ENCODE results near the gene MVD. TPM values are rescaled to one million over a fixed set of nuclear protein-coding genes. Genes with fewer than 3 reads are reported as not detected.
A peak's percentile ranks its signal among the peaks of the same experiment; 100 is the strongest.

Gene MVD
- total and polyA plus RNA-seq, 2 of the 4 experiments (the other 2 are of a cell fraction) = 18.3 to 28.4 TPM

DNA sequence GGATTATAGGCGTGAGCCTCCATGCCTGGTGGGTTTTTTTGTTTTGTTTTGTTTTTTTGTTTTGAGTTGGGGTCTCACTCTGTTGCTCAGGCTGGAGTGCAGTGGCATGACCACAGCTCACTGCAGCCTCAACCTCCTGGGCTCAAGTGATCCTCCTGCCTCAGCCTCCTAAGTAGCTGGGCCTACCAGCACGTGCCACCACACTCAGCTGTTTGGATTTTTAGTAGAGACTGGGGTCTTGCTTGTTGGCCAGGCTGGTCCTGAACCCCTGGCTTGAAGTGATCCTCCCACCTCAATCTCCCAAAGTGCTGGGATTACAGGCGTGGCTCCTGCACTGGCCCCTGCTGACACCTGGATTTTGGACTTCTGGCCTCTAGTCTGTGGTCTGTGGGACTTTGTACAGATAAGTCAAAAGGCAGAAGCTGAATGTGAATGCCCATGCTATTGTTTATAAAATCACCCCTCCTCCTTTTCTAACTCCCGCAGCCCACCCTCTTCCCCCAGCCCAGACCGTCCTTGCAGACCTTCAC is 17.7 kb upstream of the MVD start:
- CTCF ChIA-PET = no interaction called here
- no peak overlapping the region for H3K4me3 ChIP-seq (ENCODE audit: insufficient read depth, low read depth, low read length)
- DNase-seq (no peak), ATAC-seq (ENCODE audit: low read depth) (no peak)
- 0 out of 2 replicates have a peak, but pooled peaks cover 9% of the 10 kb centered on the region for H4K20me1 ChIP-seq (ENCODE audit: insufficient read depth, low read length)
- no peak overlapping the region for H4K91ac ChIP-seq (ENCODE audit: insufficient read depth, low read depth, low read length)
- intact Hi-C loops (cut with micrococcal nuclease) (no loop called here), dilution Hi-C loops (cut with HindIII; ENCODE audit: low sequenced_read_pairs, unreplicated experiment) (no loop called here), in situ Hi-C loops (cut with MboI; ENCODE audit: low sequenced_read_pairs) (no loop called here)
- H3K23ac ChIP-seq (ENCODE audit: low read depth, low read length) = no peak overlapping the region
- peak overlapping the region; percentile 14 for H2AFZ ChIP-seq (replicated peaks; ENCODE audit: low read length, poor library complexity)
- H2AK5ac ChIP-seq (ENCODE audit: low read depth, low read length) = no peak overlapping the region
- WGBS, 2 experiments (ENCODE audit: extremely low coverage in 2 of 2, insufficient read length in 1 of 2) = no CpG with 5 or more reads among the region's 5 CpGs
- H4K8ac ChIP-seq (ENCODE audit: low read depth in 2 of 2, low read length in 2 of 2) = no peak overlapping the region
- H2BK120ac ChIP-seq (ENCODE audit: low read depth, low read length) = no peak overlapping the region
- no peak overlapping the region for H3K18ac ChIP-seq (ENCODE audit: low read depth, low read length)
- no peak overlapping the region for H2BK5ac ChIP-seq (ENCODE audit: low read depth, low read length, poor library complexity, severe bottlenecking)
- no peak overlapping the region for H2AK9ac ChIP-seq (replicated peaks; ENCODE audit: low read depth, low read length, poor library complexity)
- H3K9ac ChIP-seq (ENCODE audit: low read depth, low read length) = no peak overlapping the region
- H3K4me2 ChIP-seq (ENCODE audit: low read depth, low read length) = no peak overlapping the region
- no peaks in the 10 kb centered on the region for H3K9me3 ChIP-seq (ENCODE audit: control insufficient read depth, insufficient read depth, low read length)
- no peak overlapping the region for H3K14ac ChIP-seq (replicated peaks; ENCODE audit: low read depth, low read length)
- H4K5ac ChIP-seq (ENCODE audit: low read depth, low read length) = no peak overlapping the region
- H2BK15ac ChIP-seq (ENCODE audit: low read depth, low read length) = no peak overlapping the region
- no peak overlapping the region for H3K4ac ChIP-seq (ENCODE audit: low read depth, low read length)
- H3K27me3 ChIP-seq (ENCODE audit: control insufficient read depth, insufficient read depth, low read length) = peaks cover 4% of the 10 kb centered on the region; the same call in 1 of the 2 replicates
- H2BK20ac ChIP-seq (ENCODE audit: low read depth, low read length) = no peak overlapping the region
- H3K9me1 ChIP-seq (ENCODE audit: insufficient read depth, low read length) = no peaks in the 10 kb centered on the region
- no peak for TF ChIP-seq CEBPB (IDR thresholded peaks at IDR 0.05; ENCODE audit: low read depth, low read length)
- TF ChIP-seq, protein P1, sequence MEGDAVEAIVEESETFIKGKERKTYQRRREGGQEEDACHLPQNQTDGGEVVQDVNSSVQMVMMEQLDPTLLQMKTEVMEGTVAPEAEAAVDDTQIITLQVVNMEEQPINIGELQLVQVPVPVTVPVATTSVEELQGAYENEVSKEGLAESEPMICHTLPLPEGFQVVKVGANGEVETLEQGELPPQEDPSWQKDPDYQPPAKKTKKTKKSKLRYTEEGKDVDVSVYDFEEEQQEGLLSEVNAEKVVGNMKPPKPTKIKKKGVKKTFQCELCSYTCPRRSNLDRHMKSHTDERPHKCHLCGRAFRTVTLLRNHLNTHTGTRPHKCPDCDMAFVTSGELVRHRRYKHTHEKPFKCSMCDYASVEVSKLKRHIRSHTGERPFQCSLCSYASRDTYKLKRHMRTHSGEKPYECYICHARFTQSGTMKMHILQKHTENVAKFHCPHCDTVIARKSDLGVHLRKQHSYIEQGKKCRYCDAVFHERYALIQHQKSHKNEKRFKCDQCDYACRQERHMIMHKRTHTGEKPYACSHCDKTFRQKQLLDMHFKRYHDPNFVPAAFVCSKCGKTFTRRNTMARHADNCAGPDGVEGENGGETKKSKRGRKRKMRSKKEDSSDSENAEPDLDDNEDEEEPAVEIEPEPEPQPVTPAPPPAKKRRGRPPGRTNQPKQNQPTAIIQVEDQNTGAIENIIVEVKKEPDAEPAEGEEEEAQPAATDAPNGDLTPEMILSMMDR (conservative IDR thresholded peaks at IDR 0.05; ENCODE audit: low read depth, low read length) = no peak
- TF ChIP-seq RFX5 (IDR thresholded peaks at IDR 0.05; ENCODE audit: low read depth, low read length) = no peak
- TF ChIP-seq MXI1 (IDR thresholded peaks at IDR 0.05; ENCODE audit: borderline replicate concordance, low read depth, low read length) = no peak
- no peak for TF ChIP-seq RCOR1 (IDR thresholded peaks at IDR 0.05; ENCODE audit: insufficient replicate concordance, low read length)
- TF ChIP-seq, protein P2, sequence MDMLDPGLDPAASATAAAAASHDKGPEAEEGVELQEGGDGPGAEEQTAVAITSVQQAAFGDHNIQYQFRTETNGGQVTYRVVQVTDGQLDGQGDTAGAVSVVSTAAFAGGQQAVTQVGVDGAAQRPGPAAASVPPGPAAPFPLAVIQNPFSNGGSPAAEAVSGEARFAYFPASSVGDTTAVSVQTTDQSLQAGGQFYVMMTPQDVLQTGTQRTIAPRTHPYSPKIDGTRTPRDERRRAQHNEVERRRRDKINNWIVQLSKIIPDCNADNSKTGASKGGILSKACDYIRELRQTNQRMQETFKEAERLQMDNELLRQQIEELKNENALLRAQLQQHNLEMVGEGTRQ (IDR thresholded peaks at IDR 0.05; ENCODE audit: low read depth, low read length) = no peak
- TF ChIP-seq FOS (IDR thresholded peaks at IDR 0.05; ENCODE audit: low read depth, low read length) = no peak
- TF ChIP-seq SMC3 (IDR thresholded peaks at IDR 0.05; ENCODE audit: low read depth, low read length) = no peak
- no peak for TF ChIP-seq MAZ (IDR thresholded peaks at IDR 0.05; ENCODE audit: borderline replicate concordance, low read depth, low read length)
- no peak for TF ChIP-seq CHD1 (IDR thresholded peaks at IDR 0.05; ENCODE audit: low read depth, low read length)
- TF ChIP-seq NFE2L2 (IDR thresholded peaks at IDR 0.05; ENCODE audit: low read depth, low read length) = no peak
- no peak for TF ChIP-seq RAD21 (IDR thresholded peaks at IDR 0.05; ENCODE audit: low read length)
- H3K79me1 ChIP-seq (ENCODE audit: low read depth in 1 of 2, low read length in 2 of 2) = no peaks in the 10 kb centered on the region
- POLR2A ChIA-PET (ENCODE audit: unreplicated experiment) = no interaction called here
- BruUV-seq (replicated peaks) = no TSS peak
- peaks cover 7% of the 10 kb centered on the region; the same call in 1 of the 2 replicates for H3K4me1 ChIP-seq (ENCODE audit: control insufficient read depth, insufficient read depth, low read length)
- H3K36me3 ChIP-seq (ENCODE audit: control insufficient read depth, insufficient read depth, low read length) = peaks cover 1% of the 10 kb centered on the region; the same call in 1 of the 2 replicates
- no peak overlapping the region for H3K56ac ChIP-seq (ENCODE audit: extremely low read depth, insufficient read depth, low read length)
- H3K27ac ChIP-seq (ENCODE audit: insufficient read depth, low read length) = no peak overlapping the region
